K562 (cell line): ENCODE results near the gene COASY. TPM values are rescaled to one million over a fixed set of nuclear protein-coding genes. Genes with fewer than 3 reads are reported as not detected.

Experiments used
- HLTF ChIP-seq: fragments of 450-650 bp; IDR thresholded peaks from 2 replicates; pipeline ENCODE4 v1.6.1; 2016
- HMGXB4 ChIP-seq: sonication (generic); formaldehyde crosslinking; IDR thresholded peaks from 2 replicates; pipeline ENCODE4 v1.8.1; 2023; ENCODE audit warnings: mild to moderate bottlenecking, missing genetic modification reagents
- IRF9 ChIP-seq: fragments of 450-650 bp; IDR thresholded peaks from 2 replicates; pipeline ENCODE4 v1.6.1; 2016; ENCODE audit warnings: missing biosample characterization, missing genetic modification characterization
- NCOA2 ChIP-seq, 2 experiments: fragments of 450-650 bp; IDR thresholded peaks; 2 replicates each; pipeline ENCODE4 v1.6.1; 2018; ENCODE audit warnings: mild to moderate bottlenecking in 2 of 2, moderate library complexity in 1 of 2; ENCODE audit not compliant: partially characterized antibody in 2 of 2
- PKNOX1 ChIP-seq: fragments of 450-650 bp; IDR thresholded peaks from 2 replicates; pipeline ENCODE4 v1.6.1; 2016
- PML ChIP-seq: IDR thresholded peaks from 2 replicates; pipeline ENCODE4 v1.6.1; 2012; ENCODE audit warnings: low read length, inconsistent platforms
- RBM39 ChIP-seq: fragments of 200-400 bp; formaldehyde crosslinking; optimal IDR thresholded peaks from 2 replicates; pipeline ENCODE3; 2018; ENCODE audit warnings: low read depth, low read length
- SFPQ ChIP-seq: fragments of 200-400 bp; formaldehyde crosslinking; IDR thresholded peaks from 2 replicates; pipeline ENCODE4 v1.6.1; 2017; ENCODE audit warnings: mild to moderate bottlenecking, low read depth, low read length, moderate library complexity
- SLC30A9 ChIP-seq: fragments of 250-450 bp; sonication (Bioruptor Pico); IDR thresholded peaks from 2 replicates; pipeline ENCODE4 v1.8.0; 2022; ENCODE audit warnings: mild to moderate bottlenecking, moderate library complexity
- SREBF1 ChIP-seq: fragments of 150-350 bp; IDR thresholded peaks from 2 replicates; pipeline ENCODE4 v1.6.1; 2014; ENCODE audit warnings: antibody characterized with exemption, low read depth, low read length, borderline replicate concordance
- ZBTB26 ChIP-seq: fragments of 450-650 bp; formaldehyde crosslinking; IDR thresholded peaks from 2 replicates; pipeline ENCODE4 v1.4.0; 2022; ENCODE audit warnings: missing genetic modification characterization
- ZNF12 ChIP-seq: sonication (generic); formaldehyde crosslinking; IDR thresholded peaks from 2 replicates; pipeline ENCODE4 v1.4.0; 2020; ENCODE audit warnings: mild to moderate bottlenecking, missing genetic modification reagents
- ZNF449 ChIP-seq: fragments of 250-450 bp; sonication (Bioruptor Pico); IDR thresholded peaks from 2 replicates; pipeline ENCODE4 v1.8.0; 2022; ENCODE audit warnings: moderate library complexity, mild to moderate bottlenecking, inconsistent platforms
- ZNF507 ChIP-seq: conservative IDR thresholded peaks from 2 replicates; pipeline ENCODE4 v1.6.1; 2017; ENCODE audit warnings: missing genetic modification characterization, missing compliant biosample characterization
- ZNF740 ChIP-seq, 3 experiments: fragments of 200-800 bp in 1 of 3; sonication (Bioruptor generic) in 1 of 3; sonication (generic) in 1 of 3; formaldehyde crosslinking in 1 of 3; IDR thresholded peaks; 2 replicates each; pipeline versions ENCODE4 v1.6.1 to v1.8.0; 2016 to 2022; ENCODE audit warnings: mild to moderate bottlenecking in 2 of 3, missing compliant biosample characterization in 2 of 3, missing genetic modification characterization in 2 of 3, missing genetic modification reagents in 1 of 3
- ZZZ3 ChIP-seq: fragments of 450-650 bp; IDR thresholded peaks from 2 replicates; pipeline ENCODE4 v1.6.1; 2016; ENCODE audit warnings: antibody characterized with exemption, mild to moderate bottlenecking, moderate library complexity
- polyA plus RNA-seq, 8 experiments: library from polyadenylated mRNA; depleted of rRNA in 4 of 8; stranded (reverse) in 5 of 8; unstranded in 3 of 8; fragments of >200 nt; fragmentation: Nextera tagmentation in 2 of 8; fragmentation: Illumina TruSeq in 1 of 8; extraction: Ambion mirVana in 2 of 8; extraction: Trizol in 1 of 8; gene quantifications; 2 replicates each; pipeline versions ENCODE4 v1.2.1 to v1.2.3, GENCODE V29; 2011 to 2014; ENCODE audit warnings: inconsistent platforms in 1 of 8, missing spikeins in 1 of 8
- total RNA-seq, 7 experiments: library from RNA; depleted of rRNA in 6 of 7; stranded (reverse); fragments of >200 nt in 6 of 7; fragmentation: Illumina TruSeq in 2 of 7; extraction: Trizol in 2 of 7; gene quantifications; 2 replicates each; pipeline versions ENCODE4 v1.2.1 to v1.2.3, GENCODE V29; 2011 to 2021; ENCODE audit warnings: low replicate concordance in 1 of 7

COASY gene
- total and polyA plus RNA-seq, 9 of the 15 experiments (the other 6 are each of a cell fraction or from before 2014, with no cell fraction given), result 25.4 to 175 (median 62.3) TPM

- TF ChIP-seq SFPQ, result no peak
- no peak; the same call in 1 of the 2 replicates for TF ChIP-seq ZNF12 (CRISPR knock-in tag)
- TF ChIP-seq PKNOX1, result peak; percentile 78
- no peak for TF ChIP-seq SLC30A9
- TF ChIP-seq HMGXB4 (CRISPR knock-in tag), result no peak
- TF ChIP-seq ZNF449 (CRISPR knock-in tag), result no peak
- TF ChIP-seq ZNF507 (tag), result no peak
- TF ChIP-seq RBM39, result no peak
- TF ChIP-seq SREBF1, result no peak
- TF ChIP-seq ZZZ3, result peak; percentile 73
- TF ChIP-seq ZBTB26, result no peak
- no peak for TF ChIP-seq NCOA2 (IDR thresholded peaks at IDR 0.05; ENCODE audit: partially characterized antibody in 2 of 2)
- TF ChIP-seq ZNF740 (CRISPR knock-in tag; IDR thresholded peaks at IDR 0.05), result no peak
- no peak for TF ChIP-seq ZNF740 (tag; IDR thresholded peaks at IDR 0.05)
- no peak for TF ChIP-seq IRF9 (tag)
- peak; percentile 52 for TF ChIP-seq PML
- no peak for TF ChIP-seq HLTF
These were observed 15.8 kb downstream of the COASY start, which contains the start of gene PSMC3IP (continued) for GRCh38 chr17:42577532-42578281.
